Esophagus muscularis mucosa (tissue), 4 donors: ENCODE data around the gene AUP1. TPM values are rescaled to one million over a fixed set of nuclear protein-coding genes. Genes with fewer than 3 reads are reported as not detected.

Experiments
- DNase-seq: peaks from one replicate; pipeline ENCODE4 v3.0.0-alpha.2; 2017; ENCODE audit errors: extremely low spot score
- H3K27ac ChIP-seq, 4 donors: fragments of 200-600 bp; sonication (generic); replicated peaks in 1 of 4; 1 replicate in 3 of 4; 2 replicates in 1 of 4; pipeline ENCODE4 v1.5.1; 2016 to 2019; ENCODE audit warnings: mild to moderate bottlenecking in 1 of 4
- H3K27me3 ChIP-seq, 4 donors: fragments of 200-600 bp; sonication (generic); one replicate each; pipeline versions ENCODE4 v1.5.1 to v1.6.0; 2016 to 2019
- H3K36me3 ChIP-seq, 4 donors: fragments of 200-600 bp; sonication (generic); one replicate each; pipeline ENCODE4 v1.5.1; 2016 to 2019
- H3K4me1 ChIP-seq, 4 donors: fragments of 200-600 bp; sonication (generic); one replicate each; pipeline ENCODE4 v1.5.1; 2016 to 2019
- H3K4me3 ChIP-seq, 4 donors: fragments of 200-600 bp; sonication (generic); 1 replicate in 2 of 4; 2 replicates in 2 of 4; pipeline ENCODE4 v1.5.1; 2016 to 2019; ENCODE audit warnings: mild to moderate bottlenecking in 4 of 4, moderate library complexity in 1 of 4
- H3K9me3 ChIP-seq, 4 donors: fragments of 200-600 bp; sonication (generic); 1 replicate in 3 of 4; 2 replicates in 1 of 4; pipeline ENCODE4 v1.5.1; 2016 to 2019
- EP300 ChIP-seq: sonication (generic); formaldehyde crosslinking; IDR thresholded peaks from one replicate; pipeline ENCODE4 v1.6.1; 2017; ENCODE audit warnings: antibody characterized with exemption
- POLR2A ChIP-seq: fragments of 450-650 bp; IDR thresholded peaks from one replicate; pipeline ENCODE4 v1.6.1; 2017; ENCODE audit warnings: antibody characterized with exemption, moderate library complexity, mild to moderate bottlenecking, low read depth
- POLR2AphosphoS5 ChIP-seq, 2 donors: sonication (generic); formaldehyde crosslinking; IDR thresholded peaks; one replicate each; pipeline ENCODE4 v1.6.1; 2017; ENCODE audit warnings: antibody characterized with exemption in 2 of 2
- WGBS: methylation state at CpG from one replicate; pipeline ENCODE4 v1.1.5; 2018; 5-methylcytosine and 5-hydroxymethylcytosine counted together
- intact Hi-C: fragments of 100-400 bp; cut with DNase I; formaldehyde crosslinking; loops from one replicate; pipeline ENCODE4 v1.15.1; 2023
- total RNA-seq, 4 donors: library from RNA; depleted of rRNA; stranded (reverse); fragments of >200 nt; gene quantifications; one replicate each; pipeline versions ENCODE4 v1.1.0 to v1.2.1, GENCODE V29; 2016
- TF ChIP-seq, protein P1 (sequence below), 3 experiments: fragments of 200-600 bp in 2 of 3; fragments of 450-650 bp in 1 of 3; sonication (generic) in 2 of 3; IDR thresholded peaks; one replicate each; pipeline ENCODE4 v1.5.1; 2017 to 2019; ENCODE audit warnings: antibody characterized with exemption in 3 of 3, mild to moderate bottlenecking in 2 of 3, moderate library complexity in 1 of 3

The AUP1 gene
- total RNA-seq, 4 donors from 2014 or later, result 83.6 to 95.1 (median 89.6) TPM

DNA sequence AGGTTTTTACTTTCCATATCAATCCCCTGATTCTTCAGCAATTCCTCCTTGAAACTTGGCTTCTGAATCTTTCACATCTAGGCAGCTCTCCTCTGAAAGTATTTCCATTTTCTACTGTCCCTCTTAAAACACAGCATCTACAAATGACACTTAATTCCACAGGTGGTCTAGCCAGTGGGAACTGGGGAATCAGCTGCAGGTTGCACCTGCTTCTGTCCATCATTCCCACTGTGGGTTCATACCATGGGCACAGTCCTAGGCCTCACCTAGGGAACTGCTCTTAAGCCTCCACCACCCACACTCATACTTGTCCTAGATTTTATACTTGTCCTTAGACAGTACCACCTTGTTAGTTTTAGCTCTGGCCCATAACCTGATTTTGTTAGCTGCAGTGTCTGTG lies 22.0 kb upstream of the AUP1 start:
- no peak overlapping the region for H3K4me3 ChIP-seq
- intact Hi-C loops, result no loop called here
- H3K9me3 ChIP-seq, result no peaks in the 10 kb centered on the region
- H3K36me3 ChIP-seq, result peaks cover 0 to 7% (median 3%) of the 10 kb centered on the region in 4 donors
- no peaks in the 10 kb centered on the region for H3K27me3 ChIP-seq
- no peak for DNase-seq
- H3K4me1 ChIP-seq, result peaks cover 19 to 60% (median 52%) of the 10 kb centered on the region in 4 donors
- H3K27ac ChIP-seq, result no peak overlapping the region
- TF ChIP-seq POLR2AphosphoS5 (IDR thresholded peaks at IDR 0.05) (no peak), POLR2A (no peak), EP300 (no peak)
- TF ChIP-seq, protein P1, sequence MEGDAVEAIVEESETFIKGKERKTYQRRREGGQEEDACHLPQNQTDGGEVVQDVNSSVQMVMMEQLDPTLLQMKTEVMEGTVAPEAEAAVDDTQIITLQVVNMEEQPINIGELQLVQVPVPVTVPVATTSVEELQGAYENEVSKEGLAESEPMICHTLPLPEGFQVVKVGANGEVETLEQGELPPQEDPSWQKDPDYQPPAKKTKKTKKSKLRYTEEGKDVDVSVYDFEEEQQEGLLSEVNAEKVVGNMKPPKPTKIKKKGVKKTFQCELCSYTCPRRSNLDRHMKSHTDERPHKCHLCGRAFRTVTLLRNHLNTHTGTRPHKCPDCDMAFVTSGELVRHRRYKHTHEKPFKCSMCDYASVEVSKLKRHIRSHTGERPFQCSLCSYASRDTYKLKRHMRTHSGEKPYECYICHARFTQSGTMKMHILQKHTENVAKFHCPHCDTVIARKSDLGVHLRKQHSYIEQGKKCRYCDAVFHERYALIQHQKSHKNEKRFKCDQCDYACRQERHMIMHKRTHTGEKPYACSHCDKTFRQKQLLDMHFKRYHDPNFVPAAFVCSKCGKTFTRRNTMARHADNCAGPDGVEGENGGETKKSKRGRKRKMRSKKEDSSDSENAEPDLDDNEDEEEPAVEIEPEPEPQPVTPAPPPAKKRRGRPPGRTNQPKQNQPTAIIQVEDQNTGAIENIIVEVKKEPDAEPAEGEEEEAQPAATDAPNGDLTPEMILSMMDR (IDR thresholded peaks at IDR 0.05), result no peak

DNA sequence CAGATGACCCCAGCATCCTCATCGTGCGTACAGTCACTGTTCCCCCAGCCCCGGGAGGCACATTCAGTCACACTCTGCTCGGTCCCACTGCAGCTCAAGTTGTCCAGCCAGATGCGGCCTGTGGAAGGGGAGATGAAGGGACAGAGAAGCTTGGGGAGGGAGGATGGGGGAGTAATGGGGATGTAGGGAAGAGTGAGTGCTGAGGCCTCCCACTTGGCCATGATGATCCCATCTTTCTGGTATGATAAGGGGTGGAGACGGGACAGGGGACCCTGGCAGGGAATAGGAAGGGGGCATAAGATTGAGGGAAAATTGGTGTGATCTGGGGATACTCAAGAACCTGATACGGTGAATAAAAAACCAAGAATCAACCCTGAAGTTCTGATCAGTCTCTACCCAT lies 20.7 kb upstream of the AUP1 start:
- Histone ChIP-seq H3K9me3 (no peaks in the 10 kb centered on the region), H3K27ac (no peak overlapping the region), H3K36me3 (no peaks in the 10 kb centered on the region), H3K27me3 (no peaks in the 10 kb centered on the region), H3K4me3 (no peak overlapping the region), H3K4me1 (peaks cover 12 to 53% (median 44%) of the 10 kb centered on the region in 4 donors)
- DNase-seq, result no peak
- intact Hi-C loops, result no loop called here
- TF ChIP-seq, protein P1 (IDR thresholded peaks at IDR 0.05), result no peak
- TF ChIP-seq EP300, result no peak
- TF ChIP-seq POLR2A, result no peak
- no peak for TF ChIP-seq POLR2AphosphoS5 (IDR thresholded peaks at IDR 0.05)
- WGBS, result 93% methylated on average over 7 of the region's 7 CpGs

DNA sequence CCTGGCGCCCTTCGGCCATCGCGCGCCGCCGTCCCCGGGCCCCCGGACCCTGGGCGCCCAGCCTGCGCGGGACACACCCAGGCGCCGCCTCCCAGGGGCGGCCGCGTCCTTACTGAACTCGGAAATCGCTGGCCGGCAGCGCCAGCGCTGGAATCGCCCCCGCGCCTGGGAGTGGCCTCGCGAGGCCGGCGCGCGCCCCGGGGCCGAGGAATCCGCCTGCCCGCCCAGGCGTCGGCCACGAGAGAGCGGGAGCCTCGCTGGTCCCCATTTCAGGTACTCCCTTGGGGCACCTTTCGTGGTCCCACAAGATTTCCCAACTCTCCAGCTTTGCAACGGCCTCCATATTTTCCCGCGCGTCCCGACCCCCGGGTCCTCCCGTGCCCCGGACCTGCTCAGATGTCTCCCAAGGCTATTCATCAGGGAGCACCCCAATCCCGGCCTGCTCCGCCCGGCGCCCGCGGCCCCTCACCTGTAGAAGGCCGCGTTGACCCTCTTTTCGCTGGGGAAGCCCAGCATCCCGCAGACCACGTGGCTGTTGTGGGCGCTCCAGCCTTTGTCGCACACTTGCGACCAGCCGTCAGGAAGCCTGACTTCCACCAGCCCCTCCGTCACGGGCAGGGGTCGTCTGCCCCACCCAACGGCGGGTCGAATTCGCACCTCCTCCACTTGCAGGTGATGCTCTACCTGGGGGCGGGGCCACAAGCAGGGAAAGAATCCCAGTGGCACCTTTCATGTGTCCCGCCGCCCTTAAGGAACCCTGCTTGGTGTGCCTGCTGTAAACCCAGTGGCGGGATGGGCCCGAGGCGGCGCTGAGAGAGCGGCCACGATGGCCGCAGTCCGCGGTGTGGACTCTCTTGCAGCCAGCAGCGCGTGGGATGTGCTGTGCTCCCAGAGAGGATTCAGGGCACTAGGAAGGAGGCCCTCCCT lies 19.7 kb upstream of the AUP1 start:
- intact Hi-C loops, result no loop called here

DNA sequence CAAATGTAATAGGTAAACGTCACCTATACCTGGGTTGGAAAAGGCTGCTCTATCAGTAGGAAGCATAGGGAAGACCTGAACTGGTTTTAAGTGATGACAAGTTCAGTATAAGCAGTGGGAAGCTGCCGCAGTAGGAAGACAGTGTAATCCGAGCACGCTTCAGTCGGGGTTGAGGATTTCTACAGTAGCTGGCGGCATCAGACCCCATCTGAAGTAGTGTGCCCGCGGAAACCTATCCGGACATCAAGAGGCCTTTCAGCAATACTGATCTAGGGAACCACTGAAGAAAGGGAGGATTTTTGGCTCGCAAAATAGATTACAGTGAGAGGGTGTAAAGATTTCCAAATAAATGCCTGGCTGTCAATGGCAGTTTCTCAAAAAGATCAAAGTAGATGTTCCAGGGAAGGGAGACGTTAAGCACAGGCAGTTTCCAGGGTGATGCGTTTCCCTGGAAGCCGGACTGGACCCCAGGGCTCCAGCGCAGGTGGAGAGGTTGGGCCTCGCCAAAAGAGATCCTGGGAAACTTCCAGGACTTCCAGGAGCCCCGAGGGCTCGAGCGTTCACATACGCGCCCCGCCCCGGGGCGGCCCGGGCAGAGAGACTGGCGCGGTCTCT lies 18.9 kb upstream of the AUP1 start:
- TF ChIP-seq, protein P1 (IDR thresholded peaks at IDR 0.05), result no peak
- no peak for TF ChIP-seq POLR2A
- no peak for TF ChIP-seq POLR2AphosphoS5 (IDR thresholded peaks at IDR 0.05)
- TF ChIP-seq EP300, result no peak
- H3K4me3 ChIP-seq, result peak overlapping the region; percentile 64 to 68 (median 66)
- WGBS, result 16% methylated on average over 25 of the region's 26 CpGs
- no peak for DNase-seq
- intact Hi-C loops, result no loop called here
- no peaks in the 10 kb centered on the region for H3K9me3 ChIP-seq
- no peaks in the 10 kb centered on the region for H3K36me3 ChIP-seq
- peak overlapping the region; percentile 77 to 84 (median 78) for H3K27ac ChIP-seq
- H3K27me3 ChIP-seq, result no peaks in the 10 kb centered on the region
- peaks cover 11 to 38% (median 31%) of the 10 kb centered on the region in 4 donors for H3K4me1 ChIP-seq

More for the DNA sequence above, 19.7 kb upstream of the AUP1 start:
- peaks cover 11 to 46% (median 38%) of the 10 kb centered on the region in 4 donors for H3K4me1 ChIP-seq
- TF ChIP-seq POLR2AphosphoS5 (IDR thresholded peaks at IDR 0.05) (peak in 1 of 2 donors; percentile 32), EP300 (no peak)
- TF ChIP-seq, protein P1 (IDR thresholded peaks at IDR 0.05), result peak in 1 of 3 experiments; percentile 9
- H3K9me3 ChIP-seq, result no peaks in the 10 kb centered on the region
- DNase-seq, result no peak
- WGBS, result 14% methylated on average over 52 of the region's 85 CpGs
- H3K27me3 ChIP-seq, result no peaks in the 10 kb centered on the region
- H3K4me3 ChIP-seq, result peak overlapping the region; percentile 64 to 68 (median 66)
- no peaks in the 10 kb centered on the region for H3K36me3 ChIP-seq
- peak overlapping the region; percentile 77 to 84 (median 78) for H3K27ac ChIP-seq
